ENCODE measurements around the gene ZBTB7B. TPM values are rescaled to one million over a fixed set of nuclear protein-coding genes. Genes with fewer than 3 reads are reported as not detected.

Gene ZBTB7B
- total RNA-seq, 3 donors from 2014 or later, result 175 to 313 (median 255) TPM

GRCh38 chr1:154969860-154970452 lies 32.6 kb upstream of the ZBTB7B start:
- intact Hi-C loops (cut with DNase I, micrococcal nuclease), result loop anchor here in 1 of 2 donors (10.0 kb wide), 1 partner anchor 45 kb away; no protein-coding TSS in a partner anchor
- H3K9me3 ChIP-seq, result no peaks in the 10 kb centered on the region
- no peak overlapping the region for H3K4me3 ChIP-seq
- no peak for ATAC-seq
- DNase-seq, result peak in 2 of 3 donors; percentile 45 to 63
- H3K4me1 ChIP-seq (ENCODE audit: low read depth), result peaks cover 35% of the 10 kb centered on the region
- no peaks in the 10 kb centered on the region for H3K36me3 ChIP-seq (ENCODE audit: low read depth)
- TF ChIP-seq CTCF (IDR thresholded peaks at IDR 0.05), result no peak

GRCh38 chr1:154970631-154971340 lies 31.8 kb upstream of the ZBTB7B start, which contains the start of gene SHC1:
TSS of gene SHC1 (minus strand) at chr1:154970747. CDS start at chr1:154970526, 221 bp downstream.
- peaks cover 35% of the 10 kb centered on the region for H3K4me1 ChIP-seq (ENCODE audit: low read depth)
- no peaks in the 10 kb centered on the region for H3K9me3 ChIP-seq
- ATAC-seq, result peak; percentile 4
- H3K36me3 ChIP-seq (ENCODE audit: low read depth), result no peaks in the 10 kb centered on the region
- DNase-seq, result peak; percentile 78 to 91 (median 84)
- intact Hi-C loops (cut with DNase I, micrococcal nuclease), result no loop called here
- TF ChIP-seq CTCF (IDR thresholded peaks at IDR 0.05), result no peak
- no peak within 1 kb of the TSS for H3K4me3 ChIP-seq

- TF ChIP-seq CTCF (IDR thresholded peaks at IDR 0.05), result no peak
- H3K9me3 ChIP-seq, result no peaks in the 10 kb centered on the region
- peaks cover 41% of the 10 kb centered on the region for H3K4me1 ChIP-seq (ENCODE audit: low read depth)
- H3K4me3 ChIP-seq, result no peak overlapping the region
- intact Hi-C loops (cut with DNase I, micrococcal nuclease), result no loop called here
- DNase-seq (peak in 1 of 3 donors; percentile 42), ATAC-seq (no peak)
- no peaks in the 10 kb centered on the region for H3K36me3 ChIP-seq (ENCODE audit: low read depth)
These were observed 31.1 kb upstream of the ZBTB7B start for GRCh38 chr1:154971341-154971998.

DNA sequence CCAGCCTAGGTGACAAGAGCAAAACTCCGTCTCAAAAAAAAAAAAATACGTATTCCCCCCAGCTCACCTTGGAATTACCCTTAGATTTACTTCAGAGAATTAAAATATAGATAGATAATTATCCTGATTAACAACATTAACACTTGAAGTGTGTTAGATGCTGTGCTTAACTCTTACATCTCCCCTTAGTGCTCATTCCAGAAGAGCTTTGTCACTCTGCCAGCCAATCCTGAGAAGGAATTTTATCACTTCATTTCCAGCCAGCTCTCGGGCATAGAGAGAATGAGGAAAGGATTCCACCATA lies 30.4 kb upstream of the ZBTB7B start:
- Histone ChIP-seq H3K9me3 (no peaks in the 10 kb centered on the region), H3K4me1 (ENCODE audit: low read depth) (peaks cover 44% of the 10 kb centered on the region), H3K4me3 (no peak overlapping the region), H3K36me3 (ENCODE audit: low read depth) (no peaks in the 10 kb centered on the region)
- TF ChIP-seq CTCF (IDR thresholded peaks at IDR 0.05), result no peak
- intact Hi-C loops (cut with DNase I, micrococcal nuclease), result no loop called here
- DNase-seq (no peak), ATAC-seq (no peak)

DNA sequence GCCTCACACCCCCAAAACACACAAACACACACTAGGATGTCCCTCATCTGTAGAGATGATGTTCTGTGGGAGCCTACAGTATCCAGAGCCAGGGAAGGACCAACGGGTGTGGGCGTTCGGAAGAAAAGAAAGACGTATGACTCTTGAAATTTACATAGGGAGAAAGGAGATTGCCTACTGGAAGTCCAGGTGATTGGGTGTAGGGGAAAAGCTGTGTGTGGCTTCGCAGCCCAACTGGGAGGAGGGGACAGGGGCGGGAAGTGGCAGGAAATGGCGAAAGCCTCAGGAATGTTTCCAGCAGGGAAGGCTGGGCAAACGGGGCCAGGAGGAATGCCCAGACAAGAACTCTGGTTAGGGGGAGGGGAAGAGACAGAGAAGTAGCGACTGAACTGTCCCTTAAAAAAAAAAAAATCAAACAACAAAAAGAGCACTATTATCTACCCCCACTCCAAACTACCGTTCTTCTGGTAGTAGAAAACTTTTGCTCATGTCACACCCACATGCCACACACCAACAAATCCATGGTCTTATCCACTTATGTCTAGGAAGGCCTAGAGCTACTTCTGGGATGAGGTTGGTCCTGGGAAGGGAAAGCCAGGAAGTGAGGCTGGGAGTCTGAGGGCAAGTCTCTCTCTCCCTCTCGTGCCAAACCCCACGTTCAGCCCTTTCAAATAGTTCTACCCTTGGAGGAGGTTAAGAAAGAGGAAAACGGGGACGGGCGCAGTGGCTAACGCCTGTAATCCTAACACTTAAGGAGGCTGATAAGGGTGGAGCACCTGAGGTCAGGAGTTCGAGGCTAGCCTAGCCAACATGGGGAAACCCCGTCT lies 29.9 kb upstream of the ZBTB7B start:
- peaks cover 44% of the 10 kb centered on the region for H3K4me1 ChIP-seq (ENCODE audit: low read depth)
- ATAC-seq, result peak; percentile 11
- intact Hi-C loops (cut with DNase I, micrococcal nuclease), result no loop called here

More for the DNA sequence above, 29.9 kb upstream of the ZBTB7B start:
- peak; percentile 60 to 78 (median 66) for DNase-seq
- no peak for TF ChIP-seq CTCF (IDR thresholded peaks at IDR 0.05)
- Histone ChIP-seq H3K9me3 (no peaks in the 10 kb centered on the region), H3K36me3 (ENCODE audit: low read depth) (no peaks in the 10 kb centered on the region), H3K4me3 (no peak overlapping the region)
